KMS-11 (cell line): ENCODE measurements around the gene CPEB2.

Experiments used
- H2AFZ ChIP-seq: fragments of 200-600 bp; sonication (generic); 2 replicates; pipeline ENCODE4 v1.6.1; 2016; ENCODE audit warnings: antibody characterized with exemption, mixed run types, low read depth
- H3K27ac ChIP-seq: fragments of 200-600 bp; sonication (generic); 2 replicates; pipeline ENCODE4 v1.6.1; 2016; ENCODE audit warnings: mild to moderate bottlenecking, mixed run types
- H3K27me3 ChIP-seq: fragments of 200-600 bp; sonication (generic); 2 replicates; pipeline ENCODE4 v1.6.1; 2017; ENCODE audit warnings: mild to moderate bottlenecking, low read depth, mixed run types, moderate library complexity; ENCODE audit not compliant: insufficient read depth
- H3K36me3 ChIP-seq: fragments of 200-600 bp; sonication (generic); 2 replicates; pipeline ENCODE4 v1.6.1; 2017; ENCODE audit warnings: mild to moderate bottlenecking, mixed run types; ENCODE audit not compliant: insufficient read depth
- H3K4me1 ChIP-seq: fragments of 200-600 bp; sonication (generic); 2 replicates; pipeline ENCODE4 v1.6.1; 2016; ENCODE audit warnings: mild to moderate bottlenecking, low read depth, mixed run types; ENCODE audit not compliant: poor library complexity, severe bottlenecking
- H3K4me2 ChIP-seq: fragments of 200-600 bp; sonication (generic); 2 replicates; pipeline ENCODE4 v1.7.0; 2016; ENCODE audit warnings: mild to moderate bottlenecking, mixed run types
- H3K4me3 ChIP-seq: fragments of 200-600 bp; sonication (generic); IDR thresholded peaks from 2 replicates; pipeline ENCODE4 v1.6.1; 2017; ENCODE audit warnings: low read depth, low read length, mixed read lengths; ENCODE audit not compliant: insufficient read depth
- H3K79me2 ChIP-seq: fragments of 200-600 bp; sonication (generic); 2 replicates; pipeline ENCODE4 v1.6.1; 2016; ENCODE audit warnings: low read depth, mixed run types; ENCODE audit not compliant: insufficient read depth
- H3K9ac ChIP-seq: fragments of 200-600 bp; sonication (generic); 2 replicates; pipeline ENCODE4 v1.6.1; 2016; ENCODE audit warnings: mild to moderate bottlenecking, mixed run types
- H4K20me1 ChIP-seq: fragments of 200-600 bp; sonication (generic); 2 replicates; pipeline ENCODE4 v1.6.1; 2016; ENCODE audit warnings: mild to moderate bottlenecking, mixed run types; ENCODE audit not compliant: insufficient read depth
- CTCF ChIP-seq: fragments of 200-600 bp; sonication (generic); conservative IDR thresholded peaks from 2 replicates; pipeline ENCODE4 v1.6.1; 2017; ENCODE audit warnings: low read depth, mild to moderate bottlenecking, antibody characterized with exemption, low read length, moderate library complexity, mixed read lengths

The CPEB2 gene

GRCh38 chr4:15106399-15106798, 104.1 kb downstream of the CPEB2 start:
- Histone ChIP-seq H3K79me2 (no peaks in the 10 kb centered on the region), H3K36me3 (no peaks in the 10 kb centered on the region), H3K27me3 (no peaks in the 10 kb centered on the region), H3K4me1 (no peaks in the 10 kb centered on the region), H3K4me2 (no peak overlapping the region), H3K27ac (no peak overlapping the region), H4K20me1 (no peaks in the 10 kb centered on the region), H3K4me3 (no peak overlapping the region), H2AFZ (no peak overlapping the region), H3K9ac (no peak overlapping the region)
- no peak for TF ChIP-seq CTCF

- Histone ChIP-seq H3K4me2 (no peak overlapping the region), H2AFZ (no peak overlapping the region), H4K20me1 (no peaks in the 10 kb centered on the region), H3K9ac (no peak overlapping the region), H3K79me2 (no peaks in the 10 kb centered on the region), H3K27me3 (no peaks in the 10 kb centered on the region), H3K4me1 (no peaks in the 10 kb centered on the region), H3K27ac (no peak overlapping the region), H3K36me3 (no peaks in the 10 kb centered on the region), H3K4me3 (no peak overlapping the region)
- TF ChIP-seq CTCF, result no peak
Observed at GRCh38 chr4:15109600-15109999, 107.3 kb downstream of the CPEB2 start.

GRCh38 chr4:15110120-15110571, 107.9 kb downstream of the CPEB2 start:
- H3K9ac ChIP-seq, result no peak overlapping the region
- H3K4me1 ChIP-seq, result no peaks in the 10 kb centered on the region
- H3K79me2 ChIP-seq, result no peaks in the 10 kb centered on the region
- no peak overlapping the region for H3K4me2 ChIP-seq
- no peak for TF ChIP-seq CTCF
- no peaks in the 10 kb centered on the region for H3K27me3 ChIP-seq
- no peaks in the 10 kb centered on the region for H3K36me3 ChIP-seq
- H4K20me1 ChIP-seq, result no peaks in the 10 kb centered on the region
- H3K27ac ChIP-seq, result no peak overlapping the region
- no peak overlapping the region for H2AFZ ChIP-seq
- H3K4me3 ChIP-seq, result no peak overlapping the region

- Histone ChIP-seq H3K27ac (no peak overlapping the region), H2AFZ (no peak overlapping the region), H3K4me3 (no peak overlapping the region), H4K20me1 (no peaks in the 10 kb centered on the region), H3K36me3 (no peaks in the 10 kb centered on the region), H3K9ac (no peak overlapping the region), H3K79me2 (no peaks in the 10 kb centered on the region), H3K4me2 (no peak overlapping the region), H3K4me1 (no peaks in the 10 kb centered on the region), H3K27me3 (no peaks in the 10 kb centered on the region)
- TF ChIP-seq CTCF, result no peak
Observed at GRCh38 chr4:15116509-15117079, 114.3 kb downstream of the CPEB2 start.
